GM12878 (cell line): ENCODE results near the gene CMAS.

Source experiments
- BRCA1 ChIP-seq: IDR thresholded peaks from 2 replicates; pipeline ENCODE4 v1.6.1; 2011; ENCODE audit warnings: low read depth, low read length, improper control_type of control experiment
- EZH2 ChIP-seq: IDR thresholded peaks from 2 replicates; pipeline ENCODE4 v1.6.1; 2012; ENCODE audit warnings: low read depth, mild to moderate bottlenecking, control low read depth, inconsistent platforms, low read length, borderline replicate concordance; ENCODE audit not compliant: control insufficient read depth
- GABPA ChIP-seq: IDR thresholded peaks from 2 replicates; pipeline ENCODE4 v1.6.1; 2014; ENCODE audit warnings: antibody characterized with exemption, low read depth, mild to moderate bottlenecking, inconsistent platforms
- JUND ChIP-seq: IDR thresholded peaks from 2 replicates; pipeline ENCODE4 v1.6.1; 2012; ENCODE audit warnings: low read depth, mild to moderate bottlenecking, low read length, improper control_type of control experiment, moderate library complexity
- NFIC ChIP-seq: IDR thresholded peaks from 2 replicates; pipeline ENCODE4 v1.6.1; 2012; ENCODE audit warnings: low read depth, mild to moderate bottlenecking, inconsistent platforms, low read length, moderate library complexity
- POLR2A ChIP-seq: IDR thresholded peaks from 2 replicates; pipeline ENCODE4 v1.6.1; 2011; ENCODE audit warnings: low read depth, mild to moderate bottlenecking, low read length
- RAD51 ChIP-seq: fragments of 450-650 bp; IDR thresholded peaks from 2 replicates; pipeline ENCODE4 v1.6.1; 2016; ENCODE audit warnings: moderate library complexity, mild to moderate bottlenecking, inconsistent platforms
- TCF12 ChIP-seq: IDR thresholded peaks from 2 replicates; pipeline ENCODE4 v1.6.1; 2011; ENCODE audit warnings: low read depth, mild to moderate bottlenecking, low read length
- TF ChIP-seq, protein P1 (sequence below), 3 experiments: IDR thresholded peaks in 2 of 3; conservative IDR thresholded peaks in 1 of 3; 2 replicates each; pipeline ENCODE4 v1.5.1; 2011; ENCODE audit warnings: low read depth in 3 of 3, low read length in 3 of 3, mild to moderate bottlenecking in 3 of 3, control low read depth in 2 of 3, moderate library complexity in 2 of 3, inconsistent platforms in 1 of 3, mixed read lengths in 1 of 3; ENCODE audit not compliant: control insufficient read depth in 2 of 3, insufficient read depth in 1 of 3; ENCODE audit errors: extremely low read depth in 1 of 3
- TF ChIP-seq, protein P2 (sequence below): fragments of 450-650 bp; formaldehyde crosslinking; IDR thresholded peaks from 2 replicates; pipeline ENCODE4 v1.4.0; 2022; ENCODE audit warnings: mild to moderate bottlenecking, moderate library complexity
- TF ChIP-seq, protein P3 (sequence below): fragments of 450-650 bp; formaldehyde crosslinking; IDR thresholded peaks from 2 replicates; pipeline ENCODE4 v1.5.0; 2022; ENCODE audit warnings: mild to moderate bottlenecking, missing genetic modification characterization
- TF ChIP-seq, protein P4 (sequence below): fragments of 450-650 bp; IDR thresholded peaks from 2 replicates; pipeline ENCODE4 v1.6.1; 2017; ENCODE audit warnings: antibody characterized with exemption, mild to moderate bottlenecking, moderate library complexity
- TF ChIP-seq, protein P5 (sequence below): IDR thresholded peaks from 2 replicates; pipeline ENCODE4 v1.6.1; 2012; ENCODE audit warnings: mild to moderate bottlenecking, low read depth, low read length

DNA sequence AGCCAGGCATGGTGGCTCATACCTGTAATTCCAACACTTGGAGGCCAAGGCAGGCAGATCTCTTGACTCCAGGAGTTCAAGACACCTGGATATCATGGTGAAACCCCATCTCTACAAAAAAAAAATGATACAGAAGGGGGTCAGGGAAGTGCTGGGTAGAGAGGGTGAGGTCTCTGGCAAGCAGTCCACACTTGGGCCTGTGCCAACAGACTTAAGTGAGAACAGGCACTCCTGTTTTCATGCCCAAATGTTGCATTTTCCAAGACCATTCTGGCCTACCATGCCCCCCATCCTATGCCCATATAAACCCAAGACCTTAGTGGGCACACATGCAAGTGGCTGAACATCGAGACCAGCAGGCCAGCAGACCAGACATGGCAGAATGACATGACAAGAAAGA, 16.0 kb upstream of the CMAS start:
- no peak for TF ChIP-seq BRCA1
- no peak for TF ChIP-seq JUND
- TF ChIP-seq, protein P1, sequence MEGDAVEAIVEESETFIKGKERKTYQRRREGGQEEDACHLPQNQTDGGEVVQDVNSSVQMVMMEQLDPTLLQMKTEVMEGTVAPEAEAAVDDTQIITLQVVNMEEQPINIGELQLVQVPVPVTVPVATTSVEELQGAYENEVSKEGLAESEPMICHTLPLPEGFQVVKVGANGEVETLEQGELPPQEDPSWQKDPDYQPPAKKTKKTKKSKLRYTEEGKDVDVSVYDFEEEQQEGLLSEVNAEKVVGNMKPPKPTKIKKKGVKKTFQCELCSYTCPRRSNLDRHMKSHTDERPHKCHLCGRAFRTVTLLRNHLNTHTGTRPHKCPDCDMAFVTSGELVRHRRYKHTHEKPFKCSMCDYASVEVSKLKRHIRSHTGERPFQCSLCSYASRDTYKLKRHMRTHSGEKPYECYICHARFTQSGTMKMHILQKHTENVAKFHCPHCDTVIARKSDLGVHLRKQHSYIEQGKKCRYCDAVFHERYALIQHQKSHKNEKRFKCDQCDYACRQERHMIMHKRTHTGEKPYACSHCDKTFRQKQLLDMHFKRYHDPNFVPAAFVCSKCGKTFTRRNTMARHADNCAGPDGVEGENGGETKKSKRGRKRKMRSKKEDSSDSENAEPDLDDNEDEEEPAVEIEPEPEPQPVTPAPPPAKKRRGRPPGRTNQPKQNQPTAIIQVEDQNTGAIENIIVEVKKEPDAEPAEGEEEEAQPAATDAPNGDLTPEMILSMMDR (IDR thresholded peaks at IDR 0.05 in 2 of 3, conservative IDR thresholded peaks at IDR 0.05 in 1 of 3; ENCODE audit: control insufficient read depth in 2 of 3, extremely low read depth in 1 of 3, insufficient read depth in 1 of 3, low read depth in 3 of 3, low read length in 3 of 3) = no peak
- no peak for TF ChIP-seq EZH2
- no peak for TF ChIP-seq TCF12
- TF ChIP-seq, protein P2, sequence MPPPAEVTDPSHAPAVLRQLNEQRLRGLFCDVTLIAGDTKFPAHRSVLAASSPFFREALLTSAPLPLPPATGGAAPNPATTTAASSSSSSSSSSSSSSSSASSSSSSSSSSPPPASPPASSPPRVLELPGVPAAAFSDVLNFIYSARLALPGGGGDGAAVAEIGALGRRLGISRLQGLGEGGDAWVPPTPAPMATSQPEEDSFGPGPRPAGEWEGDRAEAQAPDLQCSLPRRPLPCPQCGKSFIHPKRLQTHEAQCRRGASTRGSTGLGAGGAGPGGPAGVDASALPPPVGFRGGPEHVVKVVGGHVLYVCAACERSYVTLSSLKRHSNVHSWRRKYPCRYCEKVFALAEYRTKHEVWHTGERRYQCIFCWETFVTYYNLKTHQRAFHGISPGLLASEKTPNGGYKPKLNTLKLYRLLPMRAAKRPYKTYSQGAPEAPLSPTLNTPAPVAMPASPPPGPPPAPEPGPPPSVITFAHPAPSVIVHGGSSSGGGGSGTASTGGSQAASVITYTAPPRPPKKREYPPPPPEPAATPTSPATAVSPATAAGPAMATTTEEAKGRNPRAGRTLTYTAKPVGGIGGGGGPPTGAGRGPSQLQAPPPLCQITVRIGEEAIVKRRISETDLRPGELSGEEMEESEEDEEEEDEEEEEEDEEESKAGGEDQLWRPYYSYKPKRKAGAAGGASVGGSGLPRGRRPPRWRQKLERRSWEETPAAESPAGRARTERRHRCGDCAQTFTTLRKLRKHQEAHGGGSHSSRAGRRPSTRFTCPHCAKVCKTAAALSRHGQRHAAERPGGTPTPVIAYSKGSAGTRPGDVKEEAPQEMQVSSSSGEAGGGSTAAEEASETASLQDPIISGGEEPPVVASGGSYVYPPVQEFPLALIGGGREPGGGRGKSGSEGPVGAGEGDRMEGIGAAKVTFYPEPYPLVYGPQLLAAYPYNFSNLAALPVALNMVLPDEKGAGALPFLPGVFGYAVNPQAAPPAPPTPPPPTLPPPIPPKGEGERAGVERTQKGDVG (CRISPR knock-in tag) = no peak
- no peak for TF ChIP-seq POLR2A
- no peak for TF ChIP-seq RAD51
- TF ChIP-seq, protein P3, sequence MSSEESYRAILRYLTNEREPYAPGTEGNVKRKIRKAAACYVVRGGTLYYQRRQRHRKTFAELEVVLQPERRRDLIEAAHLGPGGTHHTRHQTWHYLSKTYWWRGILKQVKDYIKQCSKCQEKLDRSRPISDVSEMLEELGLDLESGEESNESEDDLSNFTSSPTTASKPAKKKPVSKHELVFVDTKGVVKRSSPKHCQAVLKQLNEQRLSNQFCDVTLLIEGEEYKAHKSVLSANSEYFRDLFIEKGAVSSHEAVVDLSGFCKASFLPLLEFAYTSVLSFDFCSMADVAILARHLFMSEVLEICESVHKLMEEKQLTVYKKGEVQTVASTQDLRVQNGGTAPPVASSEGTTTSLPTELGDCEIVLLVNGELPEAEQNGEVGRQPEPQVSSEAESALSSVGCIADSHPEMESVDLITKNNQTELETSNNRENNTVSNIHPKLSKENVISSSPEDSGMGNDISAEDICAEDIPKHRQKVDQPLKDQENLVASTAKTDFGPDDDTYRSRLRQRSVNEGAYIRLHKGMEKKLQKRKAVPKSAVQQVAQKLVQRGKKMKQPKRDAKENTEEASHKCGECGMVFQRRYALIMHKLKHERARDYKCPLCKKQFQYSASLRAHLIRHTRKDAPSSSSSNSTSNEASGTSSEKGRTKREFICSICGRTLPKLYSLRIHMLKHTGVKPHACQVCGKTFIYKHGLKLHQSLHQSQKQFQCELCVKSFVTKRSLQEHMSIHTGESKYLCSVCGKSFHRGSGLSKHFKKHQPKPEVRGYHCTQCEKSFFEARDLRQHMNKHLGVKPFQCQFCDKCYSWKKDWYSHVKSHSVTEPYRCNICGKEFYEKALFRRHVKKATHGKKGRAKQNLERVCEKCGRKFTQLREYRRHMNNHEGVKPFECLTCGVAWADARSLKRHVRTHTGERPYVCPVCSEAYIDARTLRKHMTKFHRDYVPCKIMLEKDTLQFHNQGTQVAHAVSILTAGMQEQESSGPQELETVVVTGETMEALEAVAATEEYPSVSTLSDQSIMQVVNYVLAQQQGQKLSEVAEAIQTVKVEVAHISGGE (CRISPR knock-in tag) = no peak
- TF ChIP-seq, protein P4, sequence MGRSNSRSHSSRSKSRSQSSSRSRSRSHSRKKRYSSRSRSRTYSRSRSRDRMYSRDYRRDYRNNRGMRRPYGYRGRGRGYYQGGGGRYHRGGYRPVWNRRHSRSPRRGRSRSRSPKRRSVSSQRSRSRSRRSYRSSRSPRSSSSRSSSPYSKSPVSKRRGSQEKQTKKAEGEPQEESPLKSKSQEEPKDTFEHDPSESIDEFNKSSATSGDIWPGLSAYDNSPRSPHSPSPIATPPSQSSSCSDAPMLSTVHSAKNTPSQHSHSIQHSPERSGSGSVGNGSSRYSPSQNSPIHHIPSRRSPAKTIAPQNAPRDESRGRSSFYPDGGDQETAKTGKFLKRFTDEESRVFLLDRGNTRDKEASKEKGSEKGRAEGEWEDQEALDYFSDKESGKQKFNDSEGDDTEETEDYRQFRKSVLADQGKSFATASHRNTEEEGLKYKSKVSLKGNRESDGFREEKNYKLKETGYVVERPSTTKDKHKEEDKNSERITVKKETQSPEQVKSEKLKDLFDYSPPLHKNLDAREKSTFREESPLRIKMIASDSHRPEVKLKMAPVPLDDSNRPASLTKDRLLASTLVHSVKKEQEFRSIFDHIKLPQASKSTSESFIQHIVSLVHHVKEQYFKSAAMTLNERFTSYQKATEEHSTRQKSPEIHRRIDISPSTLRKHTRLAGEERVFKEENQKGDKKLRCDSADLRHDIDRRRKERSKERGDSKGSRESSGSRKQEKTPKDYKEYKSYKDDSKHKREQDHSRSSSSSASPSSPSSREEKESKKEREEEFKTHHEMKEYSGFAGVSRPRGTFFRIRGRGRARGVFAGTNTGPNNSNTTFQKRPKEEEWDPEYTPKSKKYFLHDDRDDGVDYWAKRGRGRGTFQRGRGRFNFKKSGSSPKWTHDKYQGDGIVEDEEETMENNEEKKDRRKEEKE = no peak
- TF ChIP-seq NFIC = no peak
- no peak for TF ChIP-seq GABPA
- TF ChIP-seq, protein P5, sequence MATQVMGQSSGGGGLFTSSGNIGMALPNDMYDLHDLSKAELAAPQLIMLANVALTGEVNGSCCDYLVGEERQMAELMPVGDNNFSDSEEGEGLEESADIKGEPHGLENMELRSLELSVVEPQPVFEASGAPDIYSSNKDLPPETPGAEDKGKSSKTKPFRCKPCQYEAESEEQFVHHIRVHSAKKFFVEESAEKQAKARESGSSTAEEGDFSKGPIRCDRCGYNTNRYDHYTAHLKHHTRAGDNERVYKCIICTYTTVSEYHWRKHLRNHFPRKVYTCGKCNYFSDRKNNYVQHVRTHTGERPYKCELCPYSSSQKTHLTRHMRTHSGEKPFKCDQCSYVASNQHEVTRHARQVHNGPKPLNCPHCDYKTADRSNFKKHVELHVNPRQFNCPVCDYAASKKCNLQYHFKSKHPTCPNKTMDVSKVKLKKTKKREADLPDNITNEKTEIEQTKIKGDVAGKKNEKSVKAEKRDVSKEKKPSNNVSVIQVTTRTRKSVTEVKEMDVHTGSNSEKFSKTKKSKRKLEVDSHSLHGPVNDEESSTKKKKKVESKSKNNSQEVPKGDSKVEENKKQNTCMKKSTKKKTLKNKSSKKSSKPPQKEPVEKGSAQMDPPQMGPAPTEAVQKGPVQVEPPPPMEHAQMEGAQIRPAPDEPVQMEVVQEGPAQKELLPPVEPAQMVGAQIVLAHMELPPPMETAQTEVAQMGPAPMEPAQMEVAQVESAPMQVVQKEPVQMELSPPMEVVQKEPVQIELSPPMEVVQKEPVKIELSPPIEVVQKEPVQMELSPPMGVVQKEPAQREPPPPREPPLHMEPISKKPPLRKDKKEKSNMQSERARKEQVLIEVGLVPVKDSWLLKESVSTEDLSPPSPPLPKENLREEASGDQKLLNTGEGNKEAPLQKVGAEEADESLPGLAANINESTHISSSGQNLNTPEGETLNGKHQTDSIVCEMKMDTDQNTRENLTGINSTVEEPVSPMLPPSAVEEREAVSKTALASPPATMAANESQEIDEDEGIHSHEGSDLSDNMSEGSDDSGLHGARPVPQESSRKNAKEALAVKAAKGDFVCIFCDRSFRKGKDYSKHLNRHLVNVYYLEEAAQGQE = no peak
